ENCODE data around the gene TXNRD2. TPM values are rescaled to one million over a fixed set of nuclear protein-coding genes. Genes with fewer than 3 reads are reported as not detected.

The TXNRD2 gene
- total and polyA plus RNA-seq, 2 of the 4 experiments (the other 2 are of a cell fraction), result 15.6 to 25.7 TPM

DNA sequence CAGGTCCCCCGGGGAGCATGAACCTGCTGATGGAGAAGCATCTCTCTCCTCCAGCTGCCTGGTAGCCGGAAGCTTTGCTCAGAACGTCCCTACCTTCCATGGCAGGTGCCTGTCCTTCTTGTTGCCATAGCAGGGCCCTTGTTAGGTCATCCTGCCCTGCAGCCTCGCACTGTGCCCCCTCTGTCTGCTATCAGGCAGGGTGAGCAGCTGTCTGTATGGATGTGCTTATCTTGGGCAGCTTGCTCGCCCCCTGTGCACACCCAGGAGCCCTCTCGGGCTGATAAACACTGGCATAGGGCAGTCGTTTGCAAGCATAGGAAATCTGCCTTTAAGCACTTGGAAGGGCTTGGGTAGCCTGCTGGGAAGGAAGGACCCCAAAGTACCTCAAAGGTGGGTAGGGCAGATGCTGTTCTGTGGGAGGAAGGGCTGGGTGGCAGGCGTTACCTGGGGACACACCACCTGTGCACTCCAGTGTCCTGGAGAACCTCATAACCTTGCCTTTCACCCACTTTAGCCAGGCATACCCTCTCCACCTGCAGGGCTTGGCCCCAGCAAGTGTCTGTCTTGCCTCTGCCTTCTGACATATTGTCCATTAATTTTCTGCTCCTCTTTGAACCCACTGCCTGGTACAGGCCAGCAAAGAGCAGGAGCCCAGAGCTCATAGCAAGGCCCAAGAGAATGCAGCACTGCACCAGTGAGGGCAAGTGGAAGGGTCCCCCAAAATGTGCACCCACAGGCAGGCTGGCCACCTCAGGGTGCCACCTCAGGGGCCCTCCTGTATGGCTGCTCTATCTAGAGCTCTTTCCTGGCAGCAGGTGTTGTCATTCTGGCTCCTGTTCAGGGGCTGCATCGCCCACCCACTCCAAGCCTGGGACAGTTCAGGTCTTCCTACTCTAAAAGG is 8.0 kb downstream of the TXNRD2 start (continued):
- TF ChIP-seq, protein P1, sequence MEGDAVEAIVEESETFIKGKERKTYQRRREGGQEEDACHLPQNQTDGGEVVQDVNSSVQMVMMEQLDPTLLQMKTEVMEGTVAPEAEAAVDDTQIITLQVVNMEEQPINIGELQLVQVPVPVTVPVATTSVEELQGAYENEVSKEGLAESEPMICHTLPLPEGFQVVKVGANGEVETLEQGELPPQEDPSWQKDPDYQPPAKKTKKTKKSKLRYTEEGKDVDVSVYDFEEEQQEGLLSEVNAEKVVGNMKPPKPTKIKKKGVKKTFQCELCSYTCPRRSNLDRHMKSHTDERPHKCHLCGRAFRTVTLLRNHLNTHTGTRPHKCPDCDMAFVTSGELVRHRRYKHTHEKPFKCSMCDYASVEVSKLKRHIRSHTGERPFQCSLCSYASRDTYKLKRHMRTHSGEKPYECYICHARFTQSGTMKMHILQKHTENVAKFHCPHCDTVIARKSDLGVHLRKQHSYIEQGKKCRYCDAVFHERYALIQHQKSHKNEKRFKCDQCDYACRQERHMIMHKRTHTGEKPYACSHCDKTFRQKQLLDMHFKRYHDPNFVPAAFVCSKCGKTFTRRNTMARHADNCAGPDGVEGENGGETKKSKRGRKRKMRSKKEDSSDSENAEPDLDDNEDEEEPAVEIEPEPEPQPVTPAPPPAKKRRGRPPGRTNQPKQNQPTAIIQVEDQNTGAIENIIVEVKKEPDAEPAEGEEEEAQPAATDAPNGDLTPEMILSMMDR (conservative IDR thresholded peaks at IDR 0.05; ENCODE audit: low read depth, low read length), result no peak

Measured in IMR-90 (cell line).